Measurements from ENCODE around the gene LEF1. TPM values are rescaled to one million over a fixed set of nuclear protein-coding genes. Genes with fewer than 3 reads are reported as not detected.

Gene LEF1
- total RNA-seq, 1 experiment from 2014 or later, result 0.54 TPM

DNA sequence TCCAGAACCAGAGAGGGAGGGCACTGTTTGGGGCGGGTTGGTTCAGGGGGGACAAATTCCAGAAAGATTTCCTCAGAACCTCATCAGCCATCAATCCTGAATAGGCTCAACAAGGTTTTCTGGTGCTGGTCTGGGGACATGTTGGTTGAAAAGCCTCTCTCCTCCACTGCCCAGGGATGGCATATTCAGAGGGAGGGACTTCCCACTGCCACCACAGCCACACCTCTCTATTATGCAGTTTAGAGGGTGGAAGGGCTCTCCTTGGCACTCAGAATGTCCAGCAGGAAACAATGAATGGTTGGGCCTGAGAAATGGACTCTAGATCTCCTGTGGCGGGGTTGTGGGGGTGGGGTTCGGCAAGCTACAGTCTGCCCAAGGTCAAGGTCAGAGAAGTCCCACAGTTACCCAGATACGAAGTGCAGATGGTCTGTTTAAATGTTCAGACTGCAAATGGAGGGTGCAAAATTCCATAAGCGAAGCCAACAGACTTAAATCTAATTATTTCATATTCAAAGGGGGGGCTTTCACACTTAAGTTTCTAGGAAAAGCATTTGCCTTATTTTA, 70.7 kb downstream of the LEF1 start:
- TF ChIP-seq SIN3A (IDR thresholded peaks at IDR 0.05; ENCODE audit: borderline replicate concordance, insufficient read depth, low read depth, low read length) (no peak), POLR2AphosphoS5 (IDR thresholded peaks at IDR 0.05; ENCODE audit: low read depth, low read length) (no peak), TCF7L2 (IDR thresholded peaks at IDR 0.05; ENCODE audit: low read depth, low read length) (no peak)
- TF ChIP-seq, protein P1, sequence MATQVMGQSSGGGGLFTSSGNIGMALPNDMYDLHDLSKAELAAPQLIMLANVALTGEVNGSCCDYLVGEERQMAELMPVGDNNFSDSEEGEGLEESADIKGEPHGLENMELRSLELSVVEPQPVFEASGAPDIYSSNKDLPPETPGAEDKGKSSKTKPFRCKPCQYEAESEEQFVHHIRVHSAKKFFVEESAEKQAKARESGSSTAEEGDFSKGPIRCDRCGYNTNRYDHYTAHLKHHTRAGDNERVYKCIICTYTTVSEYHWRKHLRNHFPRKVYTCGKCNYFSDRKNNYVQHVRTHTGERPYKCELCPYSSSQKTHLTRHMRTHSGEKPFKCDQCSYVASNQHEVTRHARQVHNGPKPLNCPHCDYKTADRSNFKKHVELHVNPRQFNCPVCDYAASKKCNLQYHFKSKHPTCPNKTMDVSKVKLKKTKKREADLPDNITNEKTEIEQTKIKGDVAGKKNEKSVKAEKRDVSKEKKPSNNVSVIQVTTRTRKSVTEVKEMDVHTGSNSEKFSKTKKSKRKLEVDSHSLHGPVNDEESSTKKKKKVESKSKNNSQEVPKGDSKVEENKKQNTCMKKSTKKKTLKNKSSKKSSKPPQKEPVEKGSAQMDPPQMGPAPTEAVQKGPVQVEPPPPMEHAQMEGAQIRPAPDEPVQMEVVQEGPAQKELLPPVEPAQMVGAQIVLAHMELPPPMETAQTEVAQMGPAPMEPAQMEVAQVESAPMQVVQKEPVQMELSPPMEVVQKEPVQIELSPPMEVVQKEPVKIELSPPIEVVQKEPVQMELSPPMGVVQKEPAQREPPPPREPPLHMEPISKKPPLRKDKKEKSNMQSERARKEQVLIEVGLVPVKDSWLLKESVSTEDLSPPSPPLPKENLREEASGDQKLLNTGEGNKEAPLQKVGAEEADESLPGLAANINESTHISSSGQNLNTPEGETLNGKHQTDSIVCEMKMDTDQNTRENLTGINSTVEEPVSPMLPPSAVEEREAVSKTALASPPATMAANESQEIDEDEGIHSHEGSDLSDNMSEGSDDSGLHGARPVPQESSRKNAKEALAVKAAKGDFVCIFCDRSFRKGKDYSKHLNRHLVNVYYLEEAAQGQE (IDR thresholded peaks at IDR 0.05; ENCODE audit: insufficient read depth in 1 of 2, low read depth in 2 of 2, low read length in 1 of 2), result no peak
- TF ChIP-seq, protein P2, sequence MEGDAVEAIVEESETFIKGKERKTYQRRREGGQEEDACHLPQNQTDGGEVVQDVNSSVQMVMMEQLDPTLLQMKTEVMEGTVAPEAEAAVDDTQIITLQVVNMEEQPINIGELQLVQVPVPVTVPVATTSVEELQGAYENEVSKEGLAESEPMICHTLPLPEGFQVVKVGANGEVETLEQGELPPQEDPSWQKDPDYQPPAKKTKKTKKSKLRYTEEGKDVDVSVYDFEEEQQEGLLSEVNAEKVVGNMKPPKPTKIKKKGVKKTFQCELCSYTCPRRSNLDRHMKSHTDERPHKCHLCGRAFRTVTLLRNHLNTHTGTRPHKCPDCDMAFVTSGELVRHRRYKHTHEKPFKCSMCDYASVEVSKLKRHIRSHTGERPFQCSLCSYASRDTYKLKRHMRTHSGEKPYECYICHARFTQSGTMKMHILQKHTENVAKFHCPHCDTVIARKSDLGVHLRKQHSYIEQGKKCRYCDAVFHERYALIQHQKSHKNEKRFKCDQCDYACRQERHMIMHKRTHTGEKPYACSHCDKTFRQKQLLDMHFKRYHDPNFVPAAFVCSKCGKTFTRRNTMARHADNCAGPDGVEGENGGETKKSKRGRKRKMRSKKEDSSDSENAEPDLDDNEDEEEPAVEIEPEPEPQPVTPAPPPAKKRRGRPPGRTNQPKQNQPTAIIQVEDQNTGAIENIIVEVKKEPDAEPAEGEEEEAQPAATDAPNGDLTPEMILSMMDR (IDR thresholded peaks at IDR 0.05), result no peak
- intact Hi-C loops (cut with micrococcal nuclease; ENCODE audit: unreplicated experiment), result no loop called here
- ChIA-PET POLR2A (no interaction called here), CTCF (no interaction called here)
- DNase-seq (ENCODE audit: low read depth, low spot score), result no peak
- BruUV-seq (replicated peaks), result no TSS peak
- Histone ChIP-seq H3K9me3 (ENCODE audit: control insufficient read depth, insufficient read depth, low read depth, low read length) (no peaks in the 10 kb centered on the region), H3K36me3 (ENCODE audit: control insufficient read depth, insufficient read depth, low read length) (no peaks in the 10 kb centered on the region), H3K4me3 (ENCODE audit: low read depth in 2 of 2, low read length in 2 of 2) (no peak overlapping the region), H3K27me3 (ENCODE audit: control insufficient read depth, insufficient read depth, low read length) (no peaks in the 10 kb centered on the region; the same call in 1 of the 2 replicates), H3K27ac (ENCODE audit: low read length) (no peak overlapping the region), H3K4me1 (ENCODE audit: control insufficient read depth, insufficient read depth, low read length) (no peaks in the 10 kb centered on the region)
- no peak for ATAC-seq
- in situ Hi-C loops (cut with HindIII; ENCODE audit: low pct_unique_long_range_greater_than_20kb, low sequenced_read_pairs), result no loop called here

DNA sequence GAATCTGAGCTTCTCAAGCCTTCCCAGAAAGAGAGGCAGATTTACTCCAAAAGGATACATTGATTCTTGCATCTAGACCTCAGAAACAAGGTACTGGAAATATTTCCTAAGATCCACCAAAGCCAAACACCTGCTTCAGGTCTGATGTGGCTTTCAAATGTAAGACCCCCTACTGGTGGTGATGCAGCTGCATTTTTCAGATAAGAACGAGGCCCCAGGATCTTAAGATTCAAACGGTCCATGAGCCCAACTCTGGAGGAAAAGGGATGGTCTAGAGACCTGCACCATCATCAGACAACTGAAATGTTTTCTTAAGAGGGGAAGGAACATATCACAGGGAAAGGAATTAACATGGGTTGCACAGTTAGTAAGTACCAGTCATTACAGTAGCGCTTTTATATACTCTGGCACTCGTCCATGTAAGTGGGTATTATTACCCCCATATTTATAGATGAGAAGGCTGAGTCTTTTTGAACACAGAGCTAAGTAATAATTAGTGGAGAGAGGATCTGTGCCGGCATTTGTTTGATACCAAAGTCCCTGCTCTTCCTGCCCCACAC, 73.7 kb downstream of the LEF1 start:
- Histone ChIP-seq H3K4me3 (ENCODE audit: low read depth in 2 of 2, low read length in 2 of 2) (no peak overlapping the region), H3K27ac (ENCODE audit: low read length) (no peak overlapping the region), H3K27me3 (ENCODE audit: control insufficient read depth, insufficient read depth, low read length) (no peaks in the 10 kb centered on the region), H3K4me1 (ENCODE audit: control insufficient read depth, insufficient read depth, low read length) (no peaks in the 10 kb centered on the region), H3K9me3 (ENCODE audit: control insufficient read depth, insufficient read depth, low read depth, low read length) (no peaks in the 10 kb centered on the region), H3K36me3 (ENCODE audit: control insufficient read depth, insufficient read depth, low read length) (no peaks in the 10 kb centered on the region)
- DNase-seq (ENCODE audit: low read depth, low spot score) (no peak), ATAC-seq (no peak)
- no TSS peak for BruUV-seq (replicated peaks)
- intact Hi-C loops (cut with micrococcal nuclease; ENCODE audit: unreplicated experiment), result no loop called here
- TF ChIP-seq, protein P2 (IDR thresholded peaks at IDR 0.05), result 0 out of 2 replicates have a peak, but pooled peaks have one; percentile 5
- TF ChIP-seq TCF7L2 (IDR thresholded peaks at IDR 0.05; ENCODE audit: low read depth, low read length), result no peak
- in situ Hi-C loops (cut with HindIII; ENCODE audit: low pct_unique_long_range_greater_than_20kb, low sequenced_read_pairs), result no loop called here
- POLR2A ChIA-PET, result no interaction called here
- CTCF ChIA-PET, result no interaction called here
